ENCODE measurements around the gene MYMX. TPM values are rescaled to one million over a fixed set of nuclear protein-coding genes. Genes with fewer than 3 reads are reported as not detected.

The MYMX gene
- total RNA-seq, 1 experiment from 2014 or later: not detected

- no peaks in the 10 kb centered on the region for H3K9me2 ChIP-seq (ENCODE audit: insufficient read depth)
- DNase-seq (ENCODE audit: low read depth, low spot score) (no peak), ATAC-seq (no peak)
- POLR2A ChIA-PET: interaction anchor here (2.5 kb wide), 1 partner anchor 10 kb away, joined by 20 read pairs; the partner anchor contains the start of gene HSP90AB1
- H3K9me3 ChIP-seq (ENCODE audit: control insufficient read depth in 1 of 2, insufficient read depth in 1 of 2, low read depth in 1 of 2, low read length in 2 of 2): no peaks in the 10 kb centered on the region
- 0 out of 2 replicates have a peak overlapping the region, but pooled peaks have one; percentile 19 for H3K27ac ChIP-seq (ENCODE audit: low read depth, low read length)
- BruUV-seq (replicated peaks): no TSS peak
- H3K36me3 ChIP-seq (ENCODE audit: control insufficient read depth in 1 of 2, insufficient read depth in 2 of 2, low read length in 2 of 2): peaks cover 14 to 37% of the 10 kb centered on the region in 2 experiments; a peak in 3 of 4 replicates
- RAD21 ChIA-PET (ENCODE audit: low non-redundant PET in 1 of 2, low total read pairs in 2 of 2, uncharacterized antibody in 2 of 2, unreplicated experiment in 2 of 2): no interaction called here
- H2AFZ ChIP-seq (ENCODE audit: low read depth, low read length, poor library complexity, severe bottlenecking): no peak overlapping the region
- no peak for TF ChIP-seq POLR2AphosphoS5 (IDR thresholded peaks at IDR 0.05; ENCODE audit: low read depth, low read length)
- no peak for TF ChIP-seq POLR2A (IDR thresholded peaks at IDR 0.05; ENCODE audit: borderline replicate concordance, extremely low read depth, insufficient read depth, insufficient read length)
- TF ChIP-seq ZNF274 (IDR thresholded peaks at IDR 0.05; ENCODE audit: low read depth, low read length): no peak
- no peaks in the 10 kb centered on the region for H4K20me1 ChIP-seq (ENCODE audit: insufficient read depth)
- no peak overlapping the region for H3K4me3 ChIP-seq (replicated peaks in 1 of 2; ENCODE audit: low read depth in 1 of 2, low read length in 2 of 2)
- no peaks in the 10 kb centered on the region for H3K79me2 ChIP-seq (ENCODE audit: insufficient read depth, low read length)
- H3K27me3 ChIP-seq (ENCODE audit: insufficient read depth, low read length): no peaks in the 10 kb centered on the region
- CTCF ChIA-PET: interaction anchor here (2.6 kb wide), 1 partner anchor 12 kb away, joined by 22 read pairs; the partner anchor contains the start of gene SLC29A1
- peaks cover 29 to 42% of the 10 kb centered on the region in 2 experiments for H3K4me1 ChIP-seq (ENCODE audit: control insufficient read depth in 1 of 2, insufficient read depth in 2 of 2, low read length in 2 of 2)
- no peak overlapping the region for H3K4me2 ChIP-seq (ENCODE audit: low read length)
- 0 out of 2 replicates have a peak overlapping the region, but pooled peaks have one; percentile 17 for H3K9ac ChIP-seq (ENCODE audit: low read length)
- intact Hi-C loops (cut with micrococcal nuclease): no loop called here
Observed at GRCh38 chr6:44235891-44236516, 19.3 kb downstream of the MYMX start.

- BruUV-seq (replicated peaks): TSS peak; percentile 83
- CTCF ChIA-PET: interaction anchor here (0.7 to 1.8 kb wide), 13 partner anchors 9 to 140 kb away, joined by 3 to 13 read pairs (median 7); partner anchors contain the start of genes HSP90AB1 and SLC29A1
- DNase-seq (ENCODE audit: low read depth, low spot score) (peak; percentile 86), ATAC-seq (peak; percentile 86)
- Histone ChIP-seq H3K9me3 (ENCODE audit: control insufficient read depth in 1 of 2, insufficient read depth in 1 of 2, low read depth in 1 of 2, low read length in 2 of 2) (no peaks in the 10 kb centered on the region), H3K27ac (ENCODE audit: low read depth, low read length) (peak overlapping the region; percentile 82), H3K4me3 (replicated peaks in 1 of 2; ENCODE audit: low read depth in 1 of 2, low read length in 2 of 2) (peak overlapping the region; percentile 45 to 56), H3K9me2 (ENCODE audit: insufficient read depth) (no peaks in the 10 kb centered on the region), H3K36me3 (ENCODE audit: control insufficient read depth in 1 of 2, insufficient read depth in 2 of 2, low read length in 2 of 2) (peaks cover 5 to 29% of the 10 kb centered on the region in 2 experiments; a peak in 2 of 4 replicates), H3K27me3 (ENCODE audit: insufficient read depth, low read length) (no peaks in the 10 kb centered on the region), H4K20me1 (ENCODE audit: insufficient read depth) (no peaks in the 10 kb centered on the region), H3K4me1 (ENCODE audit: control insufficient read depth in 1 of 2, insufficient read depth in 2 of 2, low read length in 2 of 2) (peaks cover 29 to 42% of the 10 kb centered on the region in 2 experiments), H2AFZ (ENCODE audit: low read depth, low read length, poor library complexity, severe bottlenecking) (no peak overlapping the region), H3K79me2 (ENCODE audit: insufficient read depth, low read length) (no peaks in the 10 kb centered on the region), H3K9ac (ENCODE audit: low read length) (peak overlapping the region; percentile 62), H3K4me2 (ENCODE audit: low read length) (peak overlapping the region; percentile 85)
- RAD21 ChIA-PET (ENCODE audit: low non-redundant PET in 1 of 2, low total read pairs in 2 of 2, uncharacterized antibody in 2 of 2, unreplicated experiment in 2 of 2): interaction anchor here (0.7 to 0.9 kb wide), 3 partner anchors 10 to 64 kb away, joined by 3 to 4 read pairs (median 4); partner anchors contain the start of gene HSP90AB1 (in 2 of the 2)
- TF ChIP-seq POLR2AphosphoS5 (IDR thresholded peaks at IDR 0.05; ENCODE audit: low read depth, low read length): peak; percentile 65
- TF ChIP-seq REST (IDR thresholded peaks at IDR 0.05; ENCODE audit: low read depth): no peak
- peak; percentile 13 for TF ChIP-seq TCF7L2 (IDR thresholded peaks at IDR 0.05; ENCODE audit: borderline replicate concordance, extremely low read depth, insufficient read depth, insufficient read length)
- intact Hi-C loops (cut with micrococcal nuclease): loop anchor here (1.0 kb wide), 1 partner anchor 101 kb away; no protein-coding TSS in a partner anchor
- POLR2A ChIA-PET: interaction anchor here (1.1 to 2.4 kb wide), 3 partner anchors 9 to 14 kb away, joined by 4 to 31 read pairs (median 8); partner anchors contain the start of genes HSP90AB1 and SLC29A1
Observed at GRCh38 chr6:44237021-44237812, 20.5 kb downstream of the MYMX start.
